HepG2 (cell line): ENCODE measurements around the gene SMARCD1. TPM values are rescaled to one million over a fixed set of nuclear protein-coding genes. Genes with fewer than 3 reads are reported as not detected.
A peak's percentile ranks its signal among the peaks of the same experiment; 100 is the strongest.

ENCODE experiments used
- BCL6 ChIP-seq: IDR thresholded peaks from 2 replicates; pipeline ENCODE4 v1.6.1; 2016; ENCODE audit warnings: missing genetic modification reagents, missing compliant biosample characterization
- CHD2 ChIP-seq: IDR thresholded peaks from 2 replicates; pipeline ENCODE4 v1.6.1; 2011; ENCODE audit warnings: low read depth, low read length, improper control_type of control experiment
- DNMT3B ChIP-seq: conservative IDR thresholded peaks from 2 replicates; pipeline ENCODE4 v1.6.1; 2016; ENCODE audit warnings: missing biosample characterization, control low read depth
- E2F5 ChIP-seq: sonication (generic); formaldehyde crosslinking; conservative IDR thresholded peaks from 2 replicates; pipeline ENCODE4 v1.4.0; 2020; ENCODE audit warnings: missing genetic modification reagents
- GATAD1 ChIP-seq: IDR thresholded peaks from 2 replicates; pipeline ENCODE4 v1.6.1; 2016; ENCODE audit warnings: missing genetic modification reagents, missing compliant biosample characterization
- GMEB1 ChIP-seq: sonication (generic); formaldehyde crosslinking; IDR thresholded peaks from 2 replicates; pipeline ENCODE4 v1.5.1; 2020; ENCODE audit warnings: missing genetic modification reagents, mild to moderate bottlenecking, borderline replicate concordance
- MTA3 ChIP-seq: sonication (generic); formaldehyde crosslinking; IDR thresholded peaks from 2 replicates; pipeline ENCODE4 v1.4.0; 2020; ENCODE audit warnings: missing genetic modification reagents
- MTERF4 ChIP-seq: sonication (generic); formaldehyde crosslinking; IDR thresholded peaks from 2 replicates; pipeline ENCODE4 v1.8.0; 2023; ENCODE audit warnings: mild to moderate bottlenecking, missing genetic modification reagents
- MTF2 ChIP-seq: sonication (generic); formaldehyde crosslinking; IDR thresholded peaks from 2 replicates; pipeline ENCODE4 v1.5.0; 2020; ENCODE audit warnings: missing genetic modification reagents, borderline replicate concordance
- PRDM4 ChIP-seq: sonication (generic); formaldehyde crosslinking; IDR thresholded peaks from 2 replicates; pipeline ENCODE4 v1.9.0; 2021; ENCODE audit warnings: missing genetic modification reagents, borderline replicate concordance
- SKI ChIP-seq: fragments of 450-650 bp; IDR thresholded peaks from one replicate; pipeline ENCODE4 v1.6.1; 2018; ENCODE audit warnings: mild to moderate bottlenecking; ENCODE audit not compliant: partially characterized antibody
- SNRNP70 ChIP-seq: fragments of 200-400 bp; formaldehyde crosslinking; IDR thresholded peaks from 2 replicates; pipeline ENCODE4 v1.6.1; 2017; ENCODE audit warnings: mild to moderate bottlenecking, low read depth, low read length, moderate library complexity
- TCF7 ChIP-seq: sonication (generic); IDR thresholded peaks from 2 replicates; pipeline ENCODE4 v1.6.1; 2016; ENCODE audit warnings: antibody characterized with exemption, low read depth
- TFDP1 ChIP-seq: IDR thresholded peaks from 2 replicates; pipeline ENCODE4 v1.6.1; 2016; ENCODE audit warnings: missing compliant biosample characterization, missing genetic modification reagents, borderline replicate concordance
- XRCC5 ChIP-seq: fragments of 200-400 bp; formaldehyde crosslinking; optimal IDR thresholded peaks from 2 replicates; pipeline ENCODE3; 2017; ENCODE audit warnings: mild to moderate bottlenecking, low read length
- ZGPAT ChIP-seq: IDR thresholded peaks from 2 replicates; pipeline ENCODE4 v1.6.1; 2016; ENCODE audit warnings: mild to moderate bottlenecking
- ZNF335 ChIP-seq: sonication (generic); formaldehyde crosslinking; IDR thresholded peaks from 2 replicates; pipeline ENCODE4 v1.4.0; 2020; ENCODE audit warnings: missing genetic modification reagents
- ZNF382 ChIP-seq: sonication (generic); formaldehyde crosslinking; IDR thresholded peaks from 2 replicates; pipeline ENCODE4 v1.5.0; 2020; ENCODE audit warnings: missing genetic modification reagents, mild to moderate bottlenecking, borderline replicate concordance
- ZNF414 ChIP-seq: sonication (generic); formaldehyde crosslinking; IDR thresholded peaks from 2 replicates; pipeline ENCODE4 v1.5.0; 2020; ENCODE audit warnings: missing genetic modification reagents
- ZNF616 ChIP-seq: sonication (generic); formaldehyde crosslinking; IDR thresholded peaks from 2 replicates; pipeline ENCODE4 v1.5.0; 2020; ENCODE audit warnings: low read depth, mild to moderate bottlenecking, missing genetic modification reagents
- ZNF746 ChIP-seq: sonication (generic); formaldehyde crosslinking; IDR thresholded peaks from 2 replicates; pipeline ENCODE4 v1.8.0; 2022; ENCODE audit warnings: mild to moderate bottlenecking, missing genetic modification reagents
- ZNF792 ChIP-seq: IDR thresholded peaks from 2 replicates; pipeline ENCODE4 v1.6.1; 2016
- polyA plus RNA-seq, 8 experiments: library from polyadenylated mRNA; depleted of rRNA in 3 of 8; stranded (reverse) in 7 of 8; unstranded in 1 of 8; fragments of >200 nt; fragmentation: Illumina TruSeq in 4 of 8; extraction: Trizol in 4 of 8; gene quantifications; 2 replicates each; pipeline versions ENCODE4 v1.2.1 to v1.2.3, GENCODE V29; 2011 to 2016; ENCODE audit warnings: low read depth in 4 of 8, missing spikeins in 1 of 8, mixed read lengths in 1 of 8; ENCODE audit not compliant: insufficient read depth in 1 of 8
- total RNA-seq, 5 experiments: library from RNA; depleted of rRNA; stranded (reverse); fragments of >200 nt; fragmentation: Illumina TruSeq; extraction: Trizol; gene quantifications; 2 replicates each; pipeline ENCODE4 v1.2.3, GENCODE V29; 2016; ENCODE audit warnings: low read depth in 1 of 5

SMARCD1 gene
- total and polyA plus RNA-seq, 2 of the 13 experiments (the other 11 are each of a cell fraction or from before 2014, with no cell fraction given) = 51.7 to 54.6 TPM

- TF ChIP-seq TCF7 (no peak), PRDM4 (no peak), MTF2 (no peak), TFDP1 (CRISPR knock-in tag) (peak; percentile 61; the same call in 1 of the 2 replicates), SNRNP70 (no peak), MTERF4 (CRISPR knock-in tag) (0 out of 2 replicates have a peak, but pooled peaks have one; percentile 29), E2F5 (CRISPR knock-in tag) (no peak), ZNF414 (no peak), DNMT3B (peak; percentile 71; the same call in 1 of the 2 replicates), ZNF335 (CRISPR knock-in tag) (peak; percentile 40; the same call in 1 of the 2 replicates), CHD2 (no peak), GMEB1 (CRISPR knock-in tag) (no peak), MTA3 (no peak), ZNF792 (CRISPR knock-in tag) (peak; percentile 43; the same call in 1 of the 2 replicates), SKI (peak; percentile 14), ZNF616 (no peak), ZNF746 (CRISPR knock-in tag) (no peak), XRCC5 (peak; percentile 86), ZGPAT (CRISPR knock-in tag) (peak; percentile 53), BCL6 (CRISPR knock-in tag) (peak; percentile 35; the same call in 1 of the 2 replicates), GATAD1 (CRISPR knock-in tag) (peak; percentile 43; the same call in 1 of the 2 replicates), ZNF382 (CRISPR knock-in tag) (no peak)
Observed at GRCh38 chr12:50082644-50083043, 2.5 kb upstream of the SMARCD1 start (continued).
